ENCODE results near the gene NRTN. TPM values are rescaled to one million over a fixed set of nuclear protein-coding genes. Genes with fewer than 3 reads are reported as not detected.

The NRTN gene
- total and polyA plus RNA-seq, 2 of the 4 experiments (the other 2 are of a cell fraction), result 0.17 to 0.18 TPM

DNA sequence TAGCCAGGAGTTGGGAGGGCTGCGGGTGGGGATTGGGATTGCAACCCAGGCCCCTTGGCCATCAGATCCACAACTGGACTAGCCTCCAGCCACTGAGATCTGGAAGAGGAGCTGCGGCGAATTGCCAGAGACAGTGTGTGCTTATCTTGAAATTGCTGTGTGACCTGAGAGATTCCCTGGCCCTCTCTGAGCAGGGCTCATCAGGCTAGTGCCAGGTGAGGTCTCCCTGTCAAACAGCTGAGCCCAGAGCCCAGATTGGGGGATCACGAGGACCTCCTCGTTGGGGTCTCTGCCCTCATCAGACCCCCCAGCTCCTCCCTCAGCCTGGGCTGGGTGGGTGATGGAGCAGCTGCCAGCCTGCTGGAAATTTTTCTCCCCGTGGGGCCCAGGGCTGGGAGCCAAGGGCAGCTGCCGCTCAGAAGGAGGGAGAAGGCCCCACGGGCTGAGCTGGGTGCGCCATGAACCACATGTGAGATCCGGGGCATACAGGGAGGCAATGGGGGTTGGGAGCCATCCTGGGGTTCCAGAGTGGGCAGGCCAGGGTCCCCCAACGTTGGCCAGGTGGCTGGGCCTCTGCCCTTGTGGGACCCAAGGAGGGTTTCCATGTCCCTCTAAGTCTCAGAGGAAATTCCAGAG, 58.3 kb downstream of the NRTN start:
- H4K8ac ChIP-seq (ENCODE audit: low read depth in 2 of 2, low read length in 2 of 2), result no peak overlapping the region
- no peak overlapping the region for H2AFZ ChIP-seq (replicated peaks; ENCODE audit: low read length, poor library complexity)
- H2BK20ac ChIP-seq (ENCODE audit: low read depth, low read length), result no peak overlapping the region
- ChIA-PET CTCF (no interaction called here), POLR2A (ENCODE audit: unreplicated experiment) (interaction anchor here (0.6 kb wide), 1 partner anchor 996 kb away, joined by 3 read pairs; no protein-coding TSS in a partner anchor)
- no peak overlapping the region for H3K23ac ChIP-seq (ENCODE audit: low read depth, low read length)
- H4K5ac ChIP-seq (ENCODE audit: low read depth, low read length), result no peak overlapping the region
- BruUV-seq (replicated peaks), result no TSS peak
- no peak overlapping the region for H2AK5ac ChIP-seq (ENCODE audit: low read depth, low read length)
- no peaks in the 10 kb centered on the region for H3K79me1 ChIP-seq (ENCODE audit: low read depth in 1 of 2, low read length in 2 of 2)
- no peak overlapping the region for H3K18ac ChIP-seq (ENCODE audit: low read depth, low read length)
- no peak overlapping the region for H2BK5ac ChIP-seq (ENCODE audit: low read depth, low read length, poor library complexity, severe bottlenecking)
- H3K27me3 ChIP-seq (ENCODE audit: control insufficient read depth, insufficient read depth, low read length), result peaks cover 23% of the 10 kb centered on the region; the same call in 1 of the 2 replicates
- TF ChIP-seq SMC3 (IDR thresholded peaks at IDR 0.05; ENCODE audit: low read depth, low read length) (no peak), FOS (IDR thresholded peaks at IDR 0.05; ENCODE audit: low read depth, low read length) (no peak), USF2 (IDR thresholded peaks at IDR 0.05; ENCODE audit: low read depth, low read length) (no peak), CEBPB (IDR thresholded peaks at IDR 0.05; ENCODE audit: low read depth, low read length) (no peak), MAFK (IDR thresholded peaks at IDR 0.05; ENCODE audit: low read depth, low read length) (no peak), CHD1 (IDR thresholded peaks at IDR 0.05; ENCODE audit: low read depth, low read length) (no peak), POLR2A (IDR thresholded peaks at IDR 0.05; ENCODE audit: low read depth, low read length) (no peak), CTCF (conservative IDR thresholded peaks at IDR 0.05; ENCODE audit: low read depth, low read length) (no peak)
- TF ChIP-seq, protein P1, sequence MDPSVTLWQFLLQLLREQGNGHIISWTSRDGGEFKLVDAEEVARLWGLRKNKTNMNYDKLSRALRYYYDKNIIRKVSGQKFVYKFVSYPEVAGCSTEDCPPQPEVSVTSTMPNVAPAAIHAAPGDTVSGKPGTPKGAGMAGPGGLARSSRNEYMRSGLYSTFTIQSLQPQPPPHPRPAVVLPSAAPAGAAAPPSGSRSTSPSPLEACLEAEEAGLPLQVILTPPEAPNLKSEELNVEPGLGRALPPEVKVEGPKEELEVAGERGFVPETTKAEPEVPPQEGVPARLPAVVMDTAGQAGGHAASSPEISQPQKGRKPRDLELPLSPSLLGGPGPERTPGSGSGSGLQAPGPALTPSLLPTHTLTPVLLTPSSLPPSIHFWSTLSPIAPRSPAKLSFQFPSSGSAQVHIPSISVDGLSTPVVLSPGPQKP (IDR thresholded peaks at IDR 0.05; ENCODE audit: borderline replicate concordance, low read depth, low read length), result no peak
- H3K4me3 ChIP-seq (ENCODE audit: insufficient read depth, low read depth, low read length), result no peak overlapping the region
- DNase-seq (no peak), ATAC-seq (ENCODE audit: low read depth) (no peak)
- H3K36me3 ChIP-seq (ENCODE audit: control insufficient read depth, insufficient read depth, low read length), result no peaks in the 10 kb centered on the region
- H2BK15ac ChIP-seq (ENCODE audit: low read depth, low read length), result no peak overlapping the region
- no peaks in the 10 kb centered on the region; the same call in 1 of the 2 replicates for H3K4me1 ChIP-seq (ENCODE audit: control insufficient read depth, insufficient read depth, low read length)
- no peak overlapping the region for H3K9ac ChIP-seq (ENCODE audit: low read depth, low read length)
- H3K9me1 ChIP-seq (ENCODE audit: insufficient read depth, low read length), result no peaks in the 10 kb centered on the region
- no peak overlapping the region for H3K14ac ChIP-seq (replicated peaks; ENCODE audit: low read depth, low read length)
- H3K9me3 ChIP-seq (ENCODE audit: control insufficient read depth, insufficient read depth, low read length), result no peaks in the 10 kb centered on the region
- H2BK120ac ChIP-seq (ENCODE audit: low read depth, low read length), result no peak overlapping the region
- H3K27ac ChIP-seq (ENCODE audit: insufficient read depth, low read length), result no peak overlapping the region
- in situ Hi-C loops (cut with MboI; ENCODE audit: low sequenced_read_pairs) (no loop called here), dilution Hi-C loops (cut with HindIII; ENCODE audit: low sequenced_read_pairs, unreplicated experiment) (no loop called here), intact Hi-C loops (cut with micrococcal nuclease) (no loop called here)
- WGBS, 2 experiments (ENCODE audit: extremely low coverage in 2 of 2, insufficient read length in 1 of 2), result 23% methylated on average over 4 of the region's 11 CpGs; no CpG with 5 or more reads in 1 of the 2 experiments
- H3K4ac ChIP-seq (ENCODE audit: low read depth, low read length), result no peak overlapping the region
- no peak overlapping the region for H3K4me2 ChIP-seq (ENCODE audit: low read depth, low read length)
- no peak overlapping the region for H4K91ac ChIP-seq (ENCODE audit: insufficient read depth, low read depth, low read length)
- no peak overlapping the region for H2AK9ac ChIP-seq (replicated peaks; ENCODE audit: low read depth, low read length, poor library complexity)
- H4K20me1 ChIP-seq (ENCODE audit: insufficient read depth, low read length), result no peaks in the 10 kb centered on the region
- H3K56ac ChIP-seq (ENCODE audit: extremely low read depth, insufficient read depth, low read length), result no peak overlapping the region

Data from IMR-90 (cell line).